ENCODE results near the gene HTR3B.

DNA sequence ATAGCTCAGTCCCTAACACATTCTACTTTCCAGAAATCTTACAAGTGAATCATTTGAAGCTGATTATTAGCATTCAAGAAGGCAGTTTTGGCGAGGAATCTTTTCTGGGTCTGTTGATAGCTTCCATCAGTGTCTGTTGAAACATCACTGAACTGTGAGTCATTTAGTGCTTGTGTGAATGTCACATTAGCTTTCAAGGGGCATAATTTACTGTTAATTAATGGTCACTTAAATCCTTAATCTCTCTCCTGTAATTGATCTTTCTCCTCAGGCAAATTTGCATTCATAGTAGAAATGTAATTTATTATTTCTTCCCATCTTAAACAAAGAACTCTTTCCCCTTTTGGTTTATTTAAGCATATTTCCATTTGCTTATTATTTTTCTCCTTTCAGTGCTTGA is 2.6 kb downstream of the HTR3B start:
- no peak for TF ChIP-seq EZH2 (IDR thresholded peaks at IDR 0.05; ENCODE audit: low read length)
- TF ChIP-seq, protein P1, sequence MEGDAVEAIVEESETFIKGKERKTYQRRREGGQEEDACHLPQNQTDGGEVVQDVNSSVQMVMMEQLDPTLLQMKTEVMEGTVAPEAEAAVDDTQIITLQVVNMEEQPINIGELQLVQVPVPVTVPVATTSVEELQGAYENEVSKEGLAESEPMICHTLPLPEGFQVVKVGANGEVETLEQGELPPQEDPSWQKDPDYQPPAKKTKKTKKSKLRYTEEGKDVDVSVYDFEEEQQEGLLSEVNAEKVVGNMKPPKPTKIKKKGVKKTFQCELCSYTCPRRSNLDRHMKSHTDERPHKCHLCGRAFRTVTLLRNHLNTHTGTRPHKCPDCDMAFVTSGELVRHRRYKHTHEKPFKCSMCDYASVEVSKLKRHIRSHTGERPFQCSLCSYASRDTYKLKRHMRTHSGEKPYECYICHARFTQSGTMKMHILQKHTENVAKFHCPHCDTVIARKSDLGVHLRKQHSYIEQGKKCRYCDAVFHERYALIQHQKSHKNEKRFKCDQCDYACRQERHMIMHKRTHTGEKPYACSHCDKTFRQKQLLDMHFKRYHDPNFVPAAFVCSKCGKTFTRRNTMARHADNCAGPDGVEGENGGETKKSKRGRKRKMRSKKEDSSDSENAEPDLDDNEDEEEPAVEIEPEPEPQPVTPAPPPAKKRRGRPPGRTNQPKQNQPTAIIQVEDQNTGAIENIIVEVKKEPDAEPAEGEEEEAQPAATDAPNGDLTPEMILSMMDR (optimal IDR thresholded peaks at IDR 0.05 in 1 of 3, IDR thresholded peaks at IDR 0.05 in 1 of 3, conservative IDR thresholded peaks at IDR 0.05 in 1 of 3; ENCODE audit: extremely low read depth in 1 of 3, insufficient read depth in 2 of 3, low read length in 3 of 3), result no peak

All from keratinocyte (primary cell).